Central memory CD4-positive, alpha-beta T cell (primary cell): ENCODE measurements around the gene ZNF835.

ENCODE experiments used
- DNase-seq: peaks from one replicate; pipeline ENCODE4 v3.0.0; 2022

ZNF835 gene

GRCh38 chr19:56661248-56661647, 10.3 kb downstream of the ZNF835 start:
- no peak for DNase-seq

- no peak for DNase-seq
These were observed 11.0 kb downstream of the ZNF835 start for GRCh38 chr19:56660381-56661107.

DNA sequence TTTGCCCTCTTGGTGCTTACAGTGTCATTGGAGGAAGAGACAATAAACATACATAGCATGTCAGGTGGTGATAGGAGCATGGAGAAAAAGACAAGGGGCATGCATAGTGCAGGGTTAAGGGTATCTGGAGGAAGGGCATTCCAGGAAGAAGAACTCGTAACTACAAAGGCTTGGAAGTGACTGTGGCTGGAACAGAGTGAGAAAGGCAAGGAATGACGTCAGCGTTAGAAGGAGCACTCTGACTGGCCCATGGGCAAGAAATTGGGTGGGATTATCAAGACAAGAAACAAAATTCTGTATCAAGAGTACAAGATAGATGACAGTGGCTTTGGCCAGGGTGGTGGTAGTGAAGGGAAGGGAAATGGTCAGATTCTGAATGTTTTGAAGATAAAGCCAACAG, 17.4 kb downstream of the ZNF835 start:
- no peak for DNase-seq

DNA sequence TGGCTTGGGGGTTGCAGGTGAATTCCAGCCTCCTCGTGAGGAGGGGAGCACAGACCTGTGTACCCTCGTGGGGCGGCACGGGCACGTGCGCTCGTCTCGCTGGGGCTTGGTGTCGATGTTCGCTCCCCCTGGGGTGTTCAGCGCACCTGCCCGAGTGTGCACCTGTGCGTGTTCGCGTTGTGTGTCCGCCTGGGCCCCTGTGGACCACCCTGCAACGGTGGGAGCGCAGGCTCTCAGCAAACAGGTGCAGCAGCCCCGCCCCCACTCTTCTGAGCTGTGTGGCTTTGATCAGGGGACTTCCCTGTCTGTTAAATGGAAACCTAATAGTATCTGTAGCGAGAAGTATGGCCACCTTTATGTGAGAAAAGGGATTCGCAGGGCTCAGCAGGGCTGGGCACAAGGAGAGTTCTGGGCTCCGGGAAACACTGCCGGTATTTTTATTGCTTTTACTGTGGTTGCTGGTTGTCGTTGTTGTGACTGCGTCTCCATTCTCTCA, 28.0 kb downstream of the ZNF835 start:
- DNase-seq: no peak

DNA sequence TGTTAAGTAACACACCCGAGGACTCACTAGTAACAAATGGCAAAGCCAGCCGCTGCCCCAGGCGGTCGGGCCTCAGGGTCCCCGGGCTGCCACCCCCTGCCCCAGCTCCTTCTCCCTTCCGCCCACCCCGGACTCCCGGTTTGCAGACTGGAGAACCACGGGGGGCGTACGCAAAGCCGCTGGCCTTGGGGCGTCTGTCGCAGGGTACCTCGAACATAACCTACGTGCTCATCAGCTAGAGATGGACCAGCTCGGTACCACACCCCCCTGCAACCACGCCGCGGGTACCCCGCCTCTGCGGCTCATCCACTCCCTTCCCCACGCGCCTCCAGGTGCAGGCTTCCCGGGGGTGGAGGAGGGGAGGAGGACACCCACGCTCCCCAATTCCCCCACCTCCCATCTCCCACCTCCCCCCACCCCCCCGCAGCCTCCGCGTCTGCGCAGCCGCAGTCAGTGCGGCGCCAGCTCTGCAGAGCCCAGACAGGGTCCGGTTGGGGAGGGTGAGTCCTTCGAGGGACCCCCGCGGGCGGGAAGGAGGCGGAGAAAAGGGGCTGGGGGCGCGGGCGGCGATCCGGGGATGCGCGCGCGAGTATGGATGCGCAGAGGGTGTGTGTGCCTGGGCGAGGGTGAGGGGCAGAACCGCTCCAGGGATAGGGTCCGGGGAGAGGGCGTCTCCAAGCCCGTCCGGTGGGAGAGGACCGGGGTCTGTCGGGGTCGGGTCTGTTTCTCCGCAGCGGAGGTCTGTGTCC, 28.7 kb downstream of the ZNF835 start, which contains the start of gene SMIM17:
Gene SMIM17 (plus strand): TSS at position 449 of the 749 bp plus-strand sequence. CDS start 2,509 bp downstream, outside the sequence.
- DNase-seq: no peak

- DNase-seq: no peak
These were observed 32.3 kb downstream of the ZNF835 start for GRCh38 chr19:56639217-56639616.

- no peak for DNase-seq
These were observed 33.5 kb downstream of the ZNF835 start for GRCh38 chr19:56637976-56638555.

- DNase-seq: no peak
These were observed 38.5 kb downstream of the ZNF835 start for GRCh38 chr19:56633021-56633420.

DNA sequence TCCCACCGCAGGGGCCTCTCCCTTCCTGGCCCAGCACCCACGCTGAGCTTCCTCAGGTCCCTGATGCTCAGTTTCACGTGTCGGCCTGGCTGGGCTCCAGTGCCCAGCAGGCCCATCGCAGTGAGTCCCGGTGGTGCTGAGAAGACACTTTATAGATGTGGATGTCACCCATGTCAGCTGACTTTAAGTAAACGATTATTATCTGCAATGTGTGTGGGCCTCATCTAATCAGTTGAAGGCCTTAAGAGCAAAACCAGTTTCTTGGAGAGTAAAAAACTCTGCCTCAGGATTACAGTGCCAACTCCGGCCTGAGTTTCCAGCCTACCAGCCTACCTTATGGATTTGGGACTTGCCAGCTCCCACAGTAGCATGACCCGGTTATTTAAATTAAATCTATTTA, 45.8 kb downstream of the ZNF835 start:
- no peak for DNase-seq

GRCh38 chr19:56623006-56623405, 48.6 kb downstream of the ZNF835 start:
- no peak for DNase-seq

DNA sequence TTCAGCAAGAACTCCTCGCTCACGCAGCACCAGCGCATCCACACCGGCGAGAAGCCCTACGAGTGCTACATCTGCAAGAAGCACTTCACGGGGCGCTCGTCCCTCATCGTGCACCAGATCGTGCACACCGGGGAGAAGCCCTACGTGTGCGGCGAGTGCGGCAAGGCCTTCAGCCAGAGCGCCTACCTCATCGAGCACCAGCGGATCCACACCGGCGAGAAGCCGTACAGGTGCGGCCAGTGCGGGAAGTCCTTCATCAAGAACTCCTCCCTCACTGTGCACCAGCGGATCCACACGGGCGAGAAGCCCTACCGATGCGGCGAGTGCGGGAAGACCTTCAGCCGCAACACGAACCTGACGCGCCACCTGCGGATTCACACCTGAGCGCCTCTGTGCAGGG, 49.2 kb downstream of the ZNF835 start:
- DNase-seq: no peak

GRCh38 chr19:56619121-56619520, 52.4 kb downstream of the ZNF835 start:
- DNase-seq: no peak

GRCh38 chr19:56617531-56617930, 54.0 kb downstream of the ZNF835 start:
- no peak for DNase-seq

DNA sequence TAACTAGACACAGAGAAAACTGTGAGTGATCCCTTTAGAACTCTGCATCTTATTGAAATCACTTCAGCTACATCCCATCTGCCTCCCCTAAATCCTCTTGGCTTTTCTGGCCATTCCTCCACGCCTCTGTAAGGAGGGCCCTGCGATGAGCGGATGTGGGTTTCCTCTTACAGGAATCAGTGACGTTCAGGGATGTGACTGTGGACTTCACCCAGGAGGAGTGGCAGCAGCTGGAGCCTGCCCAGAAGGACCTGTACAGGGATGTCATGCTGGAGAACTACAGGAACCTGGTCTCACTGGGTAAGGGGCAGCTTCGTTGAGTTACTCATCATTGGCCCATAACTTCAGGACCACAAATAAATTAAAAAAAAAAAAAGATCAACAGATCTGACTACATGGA, 57.9 kb downstream of the ZNF835 start:
- DNase-seq: no peak

DNA sequence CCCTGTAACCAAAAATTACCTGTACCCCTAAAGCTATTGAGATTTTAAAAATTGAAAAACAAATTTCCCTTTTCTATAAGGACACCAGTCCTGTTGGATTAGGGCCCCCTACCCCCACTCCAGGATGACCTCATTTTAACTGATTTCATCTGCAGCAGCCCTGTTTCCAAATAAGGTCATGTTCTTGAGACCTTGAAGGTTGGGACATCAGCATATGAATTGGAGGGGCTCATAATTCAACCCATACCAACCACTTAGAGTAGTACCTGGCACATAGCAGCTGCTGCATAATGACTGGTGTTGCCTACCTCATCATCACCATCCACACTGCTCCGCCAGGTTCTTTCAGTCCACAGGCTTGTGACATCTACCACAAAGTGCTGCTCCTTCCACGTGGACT, 58.8 kb downstream of the ZNF835 start:
- no peak for DNase-seq
